CD4-positive, alpha-beta T cell treated with Interleukin-17A for 4 hours (primary cell): Measurements from ENCODE around the gene TXNL4B.

Experiments used
- DNase-seq: peaks from one replicate; pipeline ENCODE4 v3.0.0-alpha.2; 2020; ENCODE audit warnings: mixed read lengths

The TXNL4B gene

DNA sequence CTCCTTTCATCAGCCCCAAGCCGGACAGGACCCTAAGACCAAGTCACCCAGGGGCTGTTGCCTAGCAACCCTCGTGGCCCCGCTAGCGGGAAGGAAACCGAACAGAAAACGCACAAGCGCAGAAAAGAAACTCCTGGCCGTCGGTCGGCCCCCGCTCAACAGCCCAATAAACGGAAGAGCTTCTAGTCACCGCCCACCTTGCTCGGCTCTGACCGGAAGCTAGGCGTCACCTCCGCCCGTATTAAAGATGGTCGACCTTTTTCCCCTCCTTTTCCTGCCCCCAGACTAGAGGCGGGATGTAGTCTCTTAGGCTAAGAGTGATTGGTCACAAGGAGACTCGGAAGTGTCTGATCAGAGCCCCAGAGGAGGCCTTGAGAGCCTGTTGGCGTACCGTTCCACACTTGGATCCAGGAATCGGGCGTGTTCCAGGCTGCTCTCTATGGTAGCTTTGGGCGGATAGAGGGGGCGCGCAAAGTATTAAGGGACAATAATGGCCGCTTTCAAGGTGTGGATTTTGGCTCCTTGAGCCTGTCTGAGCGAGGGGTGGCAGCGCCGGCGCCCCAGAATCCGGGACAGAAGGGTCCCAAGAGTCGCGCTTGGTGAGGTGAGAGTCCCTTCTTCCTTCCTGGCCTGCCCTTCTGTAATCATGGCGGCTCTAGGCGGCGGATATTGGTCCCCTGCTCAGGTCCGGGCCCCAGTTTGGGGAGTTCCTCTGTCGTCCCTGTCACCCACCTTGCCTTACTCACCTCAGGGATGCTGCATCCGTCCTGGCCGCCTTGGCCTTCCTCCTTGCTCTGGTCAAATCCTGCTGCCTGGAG, at the start of gene TXNL4B, which contains the start of gene DHX38:
TXNL4B (minus strand) TSS at position 173 of the 818 bp plus-strand sequence. CDS start 2,871 bp downstream, outside the sequence.
DHX38 (plus strand) TSS at position 400 of the 818 bp plus-strand sequence. CDS start 2,311 bp downstream, outside the sequence.
- DNase-seq, result peak; percentile 92

DNA sequence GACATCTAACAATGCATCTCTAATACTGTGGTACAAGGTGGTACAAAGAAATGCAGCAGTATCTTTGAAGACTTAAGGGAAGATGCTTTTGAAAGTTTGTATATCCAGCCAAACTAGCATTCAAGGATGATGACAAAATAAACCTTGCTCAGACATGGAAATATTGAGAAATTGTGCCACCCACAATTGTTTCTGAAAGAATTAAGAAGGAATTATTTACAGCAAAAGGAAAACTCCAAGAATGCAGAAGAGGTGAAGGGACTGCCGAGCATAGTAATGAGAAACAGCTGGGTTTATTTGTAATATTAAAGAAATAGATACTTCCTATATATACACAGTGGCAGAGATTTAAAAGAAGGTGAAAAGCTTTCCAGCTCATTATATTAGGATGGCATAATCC, 49.1 kb upstream of the TXNL4B start:
- no peak for DNase-seq

DNA sequence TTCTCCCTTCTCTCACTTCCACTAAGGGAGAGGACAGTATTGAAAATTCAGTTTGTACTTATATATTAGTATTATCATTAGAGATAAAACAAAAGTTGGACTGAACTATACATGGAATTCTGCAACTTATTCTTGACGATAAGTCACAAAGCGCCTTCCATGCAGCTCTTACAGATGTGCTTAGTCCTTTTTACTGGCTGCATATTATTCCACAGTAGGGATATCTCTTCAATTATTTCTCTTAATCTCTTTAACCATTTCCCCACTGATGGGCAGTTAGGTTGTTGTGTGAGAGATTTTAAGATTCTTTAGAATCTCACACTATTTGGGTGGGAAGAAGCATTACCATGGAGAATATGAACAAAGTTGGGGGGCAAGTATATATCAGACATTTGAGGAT, 46.5 kb upstream of the TXNL4B start:
- no peak for DNase-seq

DNA sequence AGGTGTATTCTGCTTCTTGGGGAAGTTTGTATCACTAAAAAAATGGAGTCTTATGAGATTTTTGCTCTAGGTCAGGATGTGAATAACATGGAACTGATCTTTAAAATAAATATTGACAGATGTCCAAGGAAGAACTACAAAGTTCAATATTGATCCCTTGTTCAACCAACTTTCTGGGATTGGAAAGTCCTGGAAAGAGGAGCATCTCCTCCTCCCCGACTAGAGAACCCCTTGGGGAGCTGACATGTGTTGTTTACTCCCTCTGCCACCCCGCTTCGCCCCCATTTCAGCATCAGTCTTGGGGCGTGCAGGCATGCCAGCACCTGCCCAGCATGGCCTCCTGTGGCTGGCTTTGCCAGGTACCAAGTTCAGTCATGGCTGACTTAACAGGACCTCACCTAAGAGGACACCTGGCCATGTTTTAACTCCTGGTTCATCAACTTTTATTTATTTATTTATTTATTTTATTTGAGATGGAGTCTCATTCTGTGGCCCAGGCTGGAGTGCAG, 44.7 kb upstream of the TXNL4B start:
- no peak for DNase-seq

DNA sequence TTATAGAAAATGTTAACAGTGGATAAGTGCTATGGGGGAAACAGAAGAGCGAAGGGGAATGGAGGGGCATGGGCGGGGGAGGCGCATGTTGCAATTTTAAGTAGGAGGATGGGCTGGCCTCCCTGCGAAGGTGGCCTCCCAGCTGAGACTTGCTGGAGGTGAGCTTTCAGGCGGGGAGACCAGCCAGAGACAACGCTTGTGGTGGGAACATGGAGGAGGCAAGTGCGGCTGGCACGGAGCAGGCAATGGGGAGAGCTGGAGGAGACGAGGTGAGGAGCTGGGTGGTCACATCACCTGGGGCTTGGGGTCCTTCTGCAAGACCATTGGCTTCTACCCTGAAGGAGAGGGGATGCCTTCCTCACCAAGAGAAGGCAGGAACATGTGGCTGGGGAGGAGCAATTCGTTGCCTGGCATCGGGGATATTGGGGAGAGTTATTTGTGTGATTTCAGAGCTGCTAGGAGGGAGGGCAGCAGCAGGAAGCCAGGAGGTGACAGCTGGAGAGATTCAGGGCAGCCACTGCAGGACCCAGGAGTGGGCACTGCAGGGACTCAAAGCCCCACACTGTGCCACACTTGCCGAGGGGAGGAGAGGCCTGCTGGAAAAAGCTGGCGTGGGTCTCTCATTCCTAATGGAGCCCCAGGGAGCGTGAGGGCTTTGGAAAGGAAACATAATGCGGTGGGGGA, 44.1 kb upstream of the TXNL4B start:
- no peak for DNase-seq

DNA sequence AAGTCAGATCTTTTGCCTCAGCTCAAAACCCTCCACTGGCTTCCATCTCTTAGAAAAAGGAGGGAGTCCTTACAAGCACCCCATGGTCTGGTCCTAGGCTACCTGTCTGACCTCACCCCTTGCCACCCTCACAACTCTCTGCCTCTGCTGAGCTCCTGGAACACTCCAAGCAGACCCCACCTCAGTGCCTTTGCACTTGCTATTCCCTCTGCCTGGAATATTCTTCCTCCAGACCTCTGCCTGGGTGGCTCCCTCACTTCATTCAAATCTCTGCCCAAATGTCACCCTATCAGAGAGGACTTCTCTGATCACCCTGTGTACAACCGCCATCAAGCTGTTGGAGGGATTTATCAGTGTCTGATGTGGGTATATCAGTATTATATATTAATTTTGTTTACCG, 41.1 kb upstream of the TXNL4B start:
- no peak for DNase-seq

DNA sequence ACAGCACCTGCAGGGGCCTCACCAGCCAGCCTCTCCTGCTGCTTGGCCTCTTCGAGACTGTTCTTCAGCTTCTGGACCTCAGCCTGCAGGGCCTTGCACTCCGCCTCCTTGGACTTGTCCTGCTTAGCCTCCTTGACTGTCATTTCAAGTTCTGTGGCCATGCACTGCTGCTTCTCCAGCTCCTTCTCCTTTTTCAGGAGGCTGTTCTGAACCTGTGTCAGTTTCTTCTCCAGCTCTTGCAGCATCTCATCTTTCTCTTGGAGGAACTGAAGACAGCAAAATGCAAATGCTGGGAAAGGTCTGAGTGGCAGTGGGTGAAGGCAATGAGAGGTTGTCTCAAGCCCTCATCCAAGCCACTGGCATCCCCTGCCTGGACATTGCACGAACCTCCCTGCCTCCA, 39.3 kb upstream of the TXNL4B start:
- DNase-seq, result no peak

DNA sequence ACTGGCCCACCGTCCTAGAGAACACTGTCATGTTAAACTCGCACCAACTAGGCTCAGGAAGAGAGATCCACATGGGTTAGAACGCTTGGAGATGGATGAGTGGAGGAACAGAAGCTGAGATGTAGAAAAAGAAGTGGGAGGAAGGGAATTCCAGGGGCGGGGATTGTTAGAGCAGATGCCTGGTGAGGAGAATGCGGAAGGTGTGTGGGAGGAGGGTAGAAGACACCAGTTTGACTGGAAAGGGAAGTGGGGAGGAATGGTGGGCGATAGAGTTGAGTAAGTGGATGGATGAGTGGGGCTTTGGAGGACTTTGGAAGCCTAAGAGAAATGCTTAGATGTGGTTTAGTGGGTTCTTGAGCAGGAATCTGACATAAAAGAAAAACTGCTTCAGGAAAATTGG, 37.6 kb upstream of the TXNL4B start:
- DNase-seq, result no peak

DNA sequence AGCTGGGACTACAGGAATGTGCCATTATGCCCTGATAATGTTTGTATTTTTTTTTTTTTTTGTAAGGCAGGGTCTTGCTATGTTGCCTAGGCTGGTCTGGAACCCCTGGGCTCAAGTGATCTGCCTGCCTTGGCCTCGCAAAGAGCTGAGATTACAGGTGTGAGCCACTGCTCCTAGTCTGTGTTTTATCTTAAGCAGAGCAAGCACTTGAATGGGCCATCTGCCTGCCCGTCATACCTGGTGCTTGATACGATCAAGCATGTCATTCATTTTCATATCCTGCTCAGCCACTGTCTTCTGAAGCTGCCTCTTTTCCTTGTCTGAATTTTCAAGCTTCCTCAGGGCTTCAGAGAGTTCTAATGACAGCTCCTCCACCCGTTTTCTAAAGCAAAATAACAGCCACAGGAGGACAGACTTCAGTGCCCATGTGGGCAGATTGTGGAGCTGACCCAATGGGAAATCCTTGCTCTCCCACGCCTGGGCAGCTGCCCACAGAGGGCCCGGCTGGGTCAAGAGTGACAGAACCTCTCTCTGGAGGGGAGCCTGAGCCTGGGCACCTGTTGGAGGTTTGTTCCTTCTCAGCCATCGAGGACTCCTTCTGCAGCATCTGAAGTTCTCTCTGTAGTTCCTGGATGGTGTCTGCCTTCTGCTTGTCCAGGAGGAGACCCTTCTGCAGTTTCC, 36.7 kb upstream of the TXNL4B start:
- DNase-seq, result no peak

DNA sequence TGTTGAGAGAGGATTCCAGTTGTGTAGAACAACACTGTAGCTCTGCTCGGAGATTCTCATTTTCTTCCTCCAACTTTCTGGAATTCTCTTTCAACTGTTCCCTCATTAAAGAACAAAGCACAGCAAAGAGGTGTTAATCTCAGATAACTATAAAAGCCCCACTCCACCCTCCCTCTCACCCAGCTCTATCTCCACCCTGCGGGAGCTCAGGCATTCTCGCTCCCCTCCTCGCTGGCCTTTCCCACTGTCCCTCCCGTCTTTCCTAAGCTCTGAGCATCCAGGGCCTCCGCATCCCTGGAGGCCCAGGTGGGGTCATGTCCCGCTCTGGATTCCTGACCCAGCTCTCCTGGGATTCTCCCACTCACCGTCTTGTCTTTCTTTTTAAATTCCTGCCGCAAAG, 35.3 kb upstream of the TXNL4B start:
- no peak for DNase-seq

DNA sequence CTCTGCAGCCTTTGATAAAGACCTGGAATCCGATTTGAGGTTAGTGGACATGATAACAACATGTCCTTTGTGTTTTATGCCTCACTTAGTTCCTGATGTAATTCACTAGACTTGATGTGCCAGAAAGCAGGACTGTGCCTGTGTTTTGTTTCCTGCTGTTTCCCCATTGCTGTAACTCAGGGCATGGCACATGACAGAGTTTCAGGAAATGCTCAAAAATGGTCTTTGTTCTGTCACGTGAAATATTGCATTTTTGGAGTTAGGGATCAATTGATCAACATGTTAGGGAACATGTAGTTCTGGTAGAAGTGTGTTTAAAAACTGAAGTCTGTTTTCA, 33.0 kb upstream of the TXNL4B start:
- DNase-seq, result no peak

DNA sequence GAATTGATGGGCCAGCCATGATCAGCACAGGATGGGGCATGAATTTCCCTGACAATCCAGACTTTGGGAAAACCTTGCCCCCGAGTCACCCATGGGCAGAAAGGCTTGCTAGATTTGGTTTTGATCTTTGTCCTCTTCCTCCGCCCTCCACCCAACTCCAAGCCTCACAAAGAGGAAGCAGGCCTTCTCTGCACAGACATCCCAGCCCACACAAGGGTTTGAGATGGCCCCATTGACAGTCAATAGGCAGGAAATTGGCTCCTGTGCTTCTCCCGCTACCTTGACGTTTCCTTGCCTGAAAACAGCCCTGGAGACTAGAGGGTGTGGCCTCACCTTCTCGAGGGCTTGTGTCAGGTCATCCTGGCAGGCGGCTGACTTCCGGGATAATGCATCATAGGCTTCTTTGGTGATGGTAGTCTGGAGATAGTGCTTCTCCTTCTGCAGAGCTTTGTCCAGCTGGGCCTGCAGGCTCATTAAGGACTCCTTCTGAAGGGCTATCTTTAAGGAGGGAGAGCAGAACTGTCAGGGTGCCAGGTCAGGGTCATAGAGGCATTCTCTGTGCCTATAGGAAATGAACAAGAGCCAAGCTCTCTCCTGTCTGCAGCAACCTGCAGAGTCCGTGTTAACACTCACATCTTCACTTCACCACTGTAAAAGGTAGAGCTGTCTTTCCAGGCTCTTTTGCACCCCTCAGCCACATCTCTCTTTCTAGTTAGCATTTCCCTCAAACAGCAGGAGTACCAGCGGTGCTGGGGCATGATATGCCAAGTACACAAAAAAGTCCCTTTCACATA, 32.4 kb upstream of the TXNL4B start:
- DNase-seq, result no peak

DNA sequence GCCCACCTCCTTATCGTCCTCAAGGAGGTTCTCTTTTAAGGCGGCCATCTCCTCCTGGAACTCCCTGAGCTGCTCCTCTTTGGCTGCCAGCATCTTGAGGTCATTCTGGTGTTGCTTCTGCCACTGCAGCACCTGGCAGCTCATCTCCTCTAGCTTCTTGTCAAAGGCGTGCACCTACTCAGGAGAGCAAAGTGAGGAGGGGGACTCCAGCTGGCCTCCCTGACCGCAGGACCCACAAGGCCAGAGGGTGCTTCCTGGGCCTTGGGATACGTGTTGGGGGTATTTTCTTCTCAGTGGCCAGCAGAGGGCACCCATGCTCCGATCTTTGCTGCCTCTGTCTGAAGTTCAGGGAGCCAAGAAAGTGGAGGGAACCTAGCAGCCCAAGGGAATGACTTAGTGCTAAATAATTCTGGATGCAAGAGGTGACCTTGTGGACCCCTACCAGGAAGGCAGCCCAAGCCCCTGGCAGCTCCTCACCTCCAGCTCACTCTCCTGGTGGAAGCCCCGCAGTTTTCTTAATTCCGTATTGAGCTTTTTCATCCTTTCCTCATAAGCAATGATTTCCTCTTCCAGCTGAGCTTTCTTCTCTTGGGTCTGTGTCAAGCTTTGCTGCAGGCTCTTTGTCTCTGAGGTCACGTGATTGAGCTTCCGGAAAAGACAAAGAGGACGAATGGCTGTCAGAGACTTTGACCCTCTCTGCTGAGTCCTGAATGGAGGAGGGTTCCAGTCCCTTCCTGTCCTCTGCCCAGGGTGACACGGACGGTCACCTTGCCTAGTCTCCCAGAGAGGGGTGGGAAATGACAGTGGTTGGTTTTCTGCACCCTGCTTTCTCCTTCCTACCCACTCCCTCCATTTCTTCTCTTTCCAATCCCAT, 31.6 kb upstream of the TXNL4B start:
- DNase-seq, result peak; percentile 70

DNA sequence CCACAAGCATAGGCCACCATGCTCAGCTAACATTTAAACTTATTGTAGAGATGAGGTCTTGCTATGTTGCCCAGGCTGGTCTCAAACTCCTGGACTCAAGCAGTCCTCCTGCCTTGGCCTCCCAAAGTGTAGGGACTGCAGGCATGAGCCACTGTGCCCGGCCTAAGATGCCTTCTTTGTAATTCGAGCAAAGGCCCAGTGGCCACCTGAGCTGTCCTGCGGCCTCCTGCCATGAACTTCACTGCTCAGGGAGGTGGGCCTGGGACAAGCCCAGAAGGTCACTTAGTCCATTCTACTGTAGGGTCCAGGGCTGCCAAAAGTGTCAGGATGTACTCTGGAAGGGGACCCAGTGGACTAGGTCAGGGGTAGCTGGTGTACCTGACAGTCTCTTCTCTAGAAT, 30.7 kb upstream of the TXNL4B start:
- DNase-seq, result no peak

DNA sequence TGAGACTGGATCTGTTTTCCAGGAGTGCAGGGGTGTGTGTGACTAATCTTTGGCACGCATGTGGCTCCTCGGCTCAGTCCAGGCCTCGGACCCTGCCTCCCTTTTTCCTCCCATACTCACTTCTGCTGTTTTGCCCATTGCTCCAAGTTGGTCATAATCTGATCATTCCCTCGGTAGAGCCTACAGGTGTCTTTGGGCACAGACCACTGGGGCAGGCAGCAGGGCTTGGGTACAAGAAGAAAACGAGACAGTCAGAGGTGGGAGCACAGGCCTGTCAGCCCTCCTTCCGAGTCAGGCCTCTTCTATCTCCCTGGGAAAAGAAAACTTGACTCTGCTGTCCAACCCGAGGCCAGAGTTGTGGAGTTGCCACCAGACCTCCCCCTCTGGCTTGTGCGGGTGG, 30.0 kb upstream of the TXNL4B start:
- DNase-seq, result no peak

DNA sequence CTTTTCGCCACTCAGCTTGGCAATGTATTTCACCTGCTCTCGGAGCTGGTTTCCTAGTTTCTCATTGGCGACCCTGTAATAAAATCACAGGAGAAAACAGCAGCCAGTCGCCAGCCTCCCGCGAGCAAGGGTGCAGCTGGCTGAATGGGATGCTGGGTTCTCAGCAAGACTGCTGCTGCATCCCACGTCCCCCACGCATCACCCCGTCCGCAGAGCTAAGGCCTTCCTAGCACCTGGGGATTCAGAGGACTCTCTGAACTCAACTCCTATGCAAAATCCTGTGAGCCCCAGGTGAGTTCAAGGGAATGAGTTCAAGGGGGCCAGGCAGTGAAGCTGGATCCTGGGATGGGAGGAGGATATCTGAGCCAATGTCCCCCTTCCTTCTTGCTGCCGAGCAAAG, 29.5 kb upstream of the TXNL4B start:
- DNase-seq, result no peak

DNA sequence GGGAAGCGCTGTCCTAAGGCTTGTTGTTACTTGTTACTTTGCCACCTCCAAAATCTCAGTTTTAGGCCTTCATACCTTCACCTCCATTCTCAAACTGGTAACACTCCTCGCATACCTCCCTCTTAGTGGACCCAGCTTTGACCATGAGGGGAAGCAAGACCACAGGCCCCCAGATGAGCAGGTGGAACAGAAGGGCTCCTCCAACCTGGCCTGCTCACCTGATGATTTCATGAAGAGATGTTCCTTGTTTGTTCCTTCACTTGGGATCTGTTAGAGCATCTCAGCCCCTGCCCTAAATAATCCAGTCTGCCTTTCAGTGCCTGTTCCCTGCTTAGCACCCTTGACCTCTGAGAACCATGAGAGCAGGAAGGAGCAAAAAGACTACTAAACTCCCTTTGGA, 28.9 kb upstream of the TXNL4B start:
- DNase-seq, result no peak

DNA sequence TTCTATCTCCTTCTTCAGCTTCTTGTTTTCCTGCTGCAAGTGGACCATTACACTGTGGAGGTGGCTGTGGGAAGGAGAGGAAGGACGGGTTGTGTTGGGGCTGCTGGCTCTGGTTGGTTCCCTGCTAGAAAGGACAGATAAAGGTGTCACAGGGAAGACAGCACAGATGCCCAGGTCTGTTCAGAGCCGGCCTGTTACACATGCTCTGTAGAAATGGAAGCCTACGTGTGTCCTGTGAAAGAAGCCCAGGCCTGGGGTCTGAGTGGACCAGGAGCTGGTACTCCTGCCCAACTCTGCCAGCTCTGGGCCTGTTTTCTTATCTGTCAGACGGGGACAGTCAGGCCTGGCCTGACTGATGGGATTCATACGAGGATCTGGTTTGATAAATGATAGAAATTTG, 26.6 kb upstream of the TXNL4B start:
- no peak for DNase-seq

DNA sequence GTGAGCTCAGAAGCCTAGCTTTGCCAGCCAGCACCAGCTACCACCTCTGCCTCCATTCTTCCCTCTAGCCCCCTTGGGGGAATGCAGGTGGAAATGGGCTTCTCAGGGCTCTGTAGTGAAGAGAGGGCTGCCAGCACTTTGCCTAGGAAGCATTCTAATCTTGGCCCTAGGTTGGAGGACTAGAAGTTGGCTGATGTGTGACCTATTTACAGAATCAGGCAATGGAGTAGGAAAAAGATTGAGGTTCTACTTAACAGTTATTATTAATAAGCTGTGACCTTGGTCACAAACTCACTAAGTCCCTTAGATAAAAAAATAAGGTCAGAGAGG, 20.2 kb upstream of the TXNL4B start:
- DNase-seq, result no peak

DNA sequence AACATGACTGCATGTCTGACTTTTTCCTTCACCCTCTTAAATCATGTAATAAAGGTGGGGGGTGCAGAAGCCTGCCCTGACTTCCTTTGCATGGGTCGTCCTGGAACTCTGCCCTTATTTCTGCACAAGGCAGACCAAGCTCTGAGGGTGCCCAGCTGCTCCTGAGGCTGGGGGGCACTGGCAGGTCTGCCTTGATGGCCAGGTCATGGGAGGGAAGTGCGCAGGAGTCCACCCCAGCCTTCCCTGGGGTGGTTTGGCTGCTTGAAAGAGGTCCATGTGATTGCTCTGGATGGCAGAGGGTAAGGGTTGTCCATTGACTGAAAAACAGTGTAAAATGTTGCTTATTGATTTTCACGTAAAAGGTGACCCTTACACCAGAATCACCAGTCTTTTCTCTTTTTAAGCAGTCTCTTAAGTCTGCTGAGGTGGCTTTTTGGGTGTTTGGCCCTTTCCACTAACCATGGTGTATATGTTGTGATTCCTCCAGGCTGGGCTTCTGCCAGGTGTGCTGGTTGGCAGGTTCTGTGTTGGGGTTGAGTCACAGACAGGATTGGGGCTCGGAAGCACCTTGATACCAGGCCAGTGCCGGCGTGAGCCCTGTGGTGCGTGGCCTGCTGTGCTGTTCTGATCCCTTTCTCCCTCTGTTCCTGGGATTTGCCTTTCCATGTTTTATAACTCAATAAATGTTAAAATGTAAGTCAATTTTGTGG, 19.6 kb upstream of the TXNL4B start:
- no peak for DNase-seq

DNA sequence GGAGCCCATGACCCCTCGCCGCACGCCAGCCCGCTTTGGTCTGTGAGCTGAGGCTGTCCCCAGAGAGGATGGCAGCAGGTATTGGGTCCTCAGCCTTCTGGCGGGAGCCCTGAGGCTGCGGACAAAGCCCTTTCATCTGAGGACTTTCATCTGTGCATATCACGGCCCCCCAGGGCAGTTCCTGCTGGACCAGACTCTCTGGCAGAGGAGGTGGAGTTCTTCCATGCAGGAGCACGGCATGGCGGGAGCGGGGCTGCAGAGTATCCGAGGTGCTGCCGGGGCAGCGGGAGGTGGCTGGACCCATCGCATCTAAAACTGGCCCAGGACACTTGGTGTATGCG, 19.0 kb upstream of the TXNL4B start:
- no peak for DNase-seq
